HepG2 (cell line): ENCODE measurements around the gene WDR26. TPM values are rescaled to one million over a fixed set of nuclear protein-coding genes. Genes with fewer than 3 reads are reported as not detected.
A peak's percentile ranks its signal among the peaks of the same experiment; 100 is the strongest.

Source experiments
- ATAC-seq: fragments of 200-7000 bp; cut with Tn5 transposase; 3 replicates; pipeline ENCODE4 v1.9.1; 2020; ENCODE audit warnings: mild to moderate bottlenecking, moderate library complexity
- BruUV-seq: library from RNA; stranded (reverse); fragments of 400-500 nt; replicated peaks from 2 replicates; lab custom pipeline; 2021; lab: Mats Ljungman, UMichigan
- CTCF ChIA-PET: fragments of 300-600 bp; formaldehyde crosslinking; extraction: SDS; loops from one replicate; lab custom pipeline; 2021; ENCODE audit warnings: low total read pairs, inconsistent platforms, low intra/inter-chr PET ratio; lab: Yijun Ruan, JAX
- POLR2A ChIA-PET: fragments of 350-600 bp; sonication (Branson Sonifier 250); formaldehyde crosslinking; loops from one replicate; lab custom pipeline; 2020; ENCODE audit warnings: antibody characterized with exemption, inconsistent platforms; lab: Yijun Ruan, JAX
- DNase-seq: peaks from one replicate; pipeline ENCODE4 v3.0.0-alpha.2; 2015; ENCODE audit warnings: low spot score
- FAIRE-seq: peaks from 3 replicates; lab custom pipeline; 2011; peaks lifted over from hg19 to GRCh38; lab: Jason Lieb, UNC
- H2AFZ ChIP-seq: one replicate; pipeline ENCODE4 v1.6.1; 2011; ENCODE audit warnings: low read length, inconsistent platforms
- H3K27ac ChIP-seq: fragments of 300-600 bp; 3 replicates; pipeline ENCODE4 v1.8.0; 2011; ENCODE audit warnings: mixed run types, mild to moderate bottlenecking, mixed read lengths, low read length, inconsistent platforms; ENCODE audit not compliant: insufficient read depth; ENCODE audit errors: extremely low read length
- H3K27me3 ChIP-seq, 2 experiments: fragments of 200-600 bp in 1 of 2; 2 replicates in 1 of 2; 3 replicates in 1 of 2; pipeline versions ENCODE4 v1.6.0 to v1.8.0; 2011; ENCODE audit warnings: low read length in 2 of 2, mild to moderate bottlenecking in 2 of 2, moderate library complexity in 2 of 2, inconsistent platforms in 1 of 2; ENCODE audit not compliant: insufficient read depth in 2 of 2, control insufficient read depth in 1 of 2
- H3K36me3 ChIP-seq, 2 experiments: fragments of 200-600 bp in 1 of 2; replicated peaks in 1 of 2; 2 replicates in 1 of 2; 3 replicates in 1 of 2; pipeline versions ENCODE4 v1.5.1 to v1.8.0; 2011; ENCODE audit warnings: low read length in 2 of 2, inconsistent platforms in 1 of 2; ENCODE audit not compliant: insufficient read depth in 2 of 2, control insufficient read depth in 1 of 2
- H3K4me1 ChIP-seq: 2 replicates; pipeline ENCODE4 v1.5.1; 2012; ENCODE audit warnings: low read length, inconsistent platforms; ENCODE audit not compliant: insufficient read depth
- H3K4me2 ChIP-seq: 2 replicates; pipeline ENCODE4 v1.6.0; 2011; ENCODE audit warnings: low read depth, low read length, inconsistent platforms
- H3K4me3 ChIP-seq, 3 experiments: fragments of 200-600 bp in 1 of 3; sonication (generic), shearing (Covaris generic) in 1 of 3; replicated peaks in 1 of 3; 2 replicates each; pipeline ENCODE4 v1.5.1; 2011 to 2016; ENCODE audit warnings: low read length in 3 of 3, inconsistent platforms in 2 of 3, low read depth in 2 of 3, mild to moderate bottlenecking in 2 of 3, control low read depth in 1 of 3, mixed read lengths in 1 of 3; ENCODE audit not compliant: insufficient read depth in 1 of 3
- H3K79me2 ChIP-seq: one replicate; pipeline ENCODE4 v1.6.1; 2011; ENCODE audit warnings: low read length, inconsistent platforms; ENCODE audit not compliant: insufficient read depth
- H3K9ac ChIP-seq: 2 replicates; pipeline ENCODE4 v1.6.0; 2011; ENCODE audit warnings: mild to moderate bottlenecking, low read depth, low read length, inconsistent platforms; ENCODE audit not compliant: insufficient read depth
- H3K9me3 ChIP-seq: 2 replicates; pipeline ENCODE4 v1.5.1; 2012; ENCODE audit warnings: mild to moderate bottlenecking, low read length
- H4K20me1 ChIP-seq: 2 replicates; pipeline ENCODE4 v1.6.0; 2011; ENCODE audit warnings: inconsistent platforms, mild to moderate bottlenecking, low read length, moderate library complexity; ENCODE audit not compliant: insufficient read depth
- MZF1 ChIP-seq: sonication (generic); formaldehyde crosslinking; IDR thresholded peaks from 2 replicates; pipeline ENCODE4 v1.8.1; 2023; ENCODE audit warnings: mild to moderate bottlenecking, missing genetic modification reagents, borderline replicate concordance
- NR2F1 ChIP-seq, 2 experiments: fragments of 450-650 bp in 1 of 2; formaldehyde crosslinking in 1 of 2; IDR thresholded peaks; 2 replicates each; pipeline versions ENCODE4 v1.5.0 to v1.6.1; 2016 to 2020; ENCODE audit warnings: mild to moderate bottlenecking in 1 of 2, missing compliant biosample characterization in 1 of 2, missing genetic modification reagents in 1 of 2, moderate library complexity in 1 of 2
- POLR2G ChIP-seq: fragments of 200-400 bp; formaldehyde crosslinking; IDR thresholded peaks from 2 replicates; pipeline ENCODE4 v1.6.1; 2018; ENCODE audit warnings: mild to moderate bottlenecking, low read depth, low read length, moderate library complexity
- ZNF768 ChIP-seq: sonication (generic); formaldehyde crosslinking; IDR thresholded peaks from 2 replicates; pipeline ENCODE4 v1.4.0; 2020; ENCODE audit warnings: missing genetic modification reagents
- ZNF773 ChIP-seq: sonication (generic); formaldehyde crosslinking; IDR thresholded peaks from 2 replicates; pipeline ENCODE4 v1.4.0; 2020; ENCODE audit warnings: missing genetic modification reagents, borderline replicate concordance
- WGBS: methylation state at CpG from one replicate; pipeline ENCODE4 v1.1.6; 2017; ENCODE audit warnings: low lambda C conversion rate; 5-methylcytosine and 5-hydroxymethylcytosine counted together
- in situ Hi-C: cut with HindIII; loops from 2 replicates; pipeline ENCODE4 v1.10.0; 2017; ENCODE audit warnings: low pct_unique_long_range_greater_than_20kb; ENCODE audit not compliant: extremely low pct_ligation_motif_present
- intact Hi-C: fragments of 100-400 bp; cut with micrococcal nuclease; formaldehyde crosslinking; loops from one replicate; pipeline ENCODE4 v1.10.0; 2022; ENCODE audit not compliant: unreplicated experiment
- polyA plus RNA-seq, 8 experiments: library from polyadenylated mRNA; depleted of rRNA in 3 of 8; stranded (reverse) in 7 of 8; unstranded in 1 of 8; fragments of >200 nt; fragmentation: Illumina TruSeq in 4 of 8; extraction: Trizol in 4 of 8; gene quantifications; 2 replicates each; pipeline versions ENCODE4 v1.2.1 to v1.2.3, GENCODE V29; 2011 to 2016; ENCODE audit warnings: low read depth in 4 of 8, missing spikeins in 1 of 8, mixed read lengths in 1 of 8; ENCODE audit not compliant: insufficient read depth in 1 of 8
- total RNA-seq, 5 experiments: library from RNA; depleted of rRNA; stranded (reverse); fragments of >200 nt; fragmentation: Illumina TruSeq; extraction: Trizol; gene quantifications; 2 replicates each; pipeline ENCODE4 v1.2.3, GENCODE V29; 2016; ENCODE audit warnings: low read depth in 1 of 5

WDR26 gene
- total and polyA plus RNA-seq, 2 of the 13 experiments (the other 11 are each of a cell fraction or from before 2014, with no cell fraction given) = 13.2 to 23.7 TPM

DNA sequence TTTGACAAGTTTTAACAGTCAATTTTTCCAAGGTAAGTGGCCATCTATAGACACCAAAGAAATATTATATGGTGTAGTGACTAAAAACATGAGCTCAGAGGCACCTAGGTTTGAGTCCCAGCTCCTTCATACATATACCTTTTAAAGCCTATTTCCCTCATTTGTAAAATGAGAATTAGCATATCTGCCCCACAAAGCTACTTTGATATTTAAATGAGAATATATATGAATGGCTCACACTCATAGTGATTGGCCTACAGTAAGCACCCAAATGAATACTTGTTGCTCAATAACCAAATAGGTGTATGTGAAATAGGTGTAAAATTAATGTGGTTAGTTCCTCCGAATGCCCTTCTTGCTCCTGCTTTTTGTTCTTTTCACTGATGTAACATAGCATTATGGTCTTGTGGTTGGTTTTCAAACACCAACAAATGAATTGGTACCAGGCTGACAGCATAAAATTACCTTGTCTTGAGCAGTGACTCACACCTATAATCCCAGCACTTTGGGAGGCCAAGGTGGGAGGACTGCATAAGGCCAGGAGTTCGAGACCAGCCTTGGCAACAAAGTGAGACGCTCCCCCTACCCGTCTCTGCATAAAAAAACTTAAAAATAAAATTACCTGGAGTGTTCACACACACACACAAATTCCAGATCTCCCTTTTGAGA lies 52.6 kb downstream of the WDR26 start:
- Histone ChIP-seq H3K27me3 (no peaks in the 10 kb centered on the region), H3K27ac (no peak overlapping the region), H2AFZ (no peak overlapping the region), H3K79me2 (no peaks in the 10 kb centered on the region), H3K9ac (no peak overlapping the region), H3K36me3 (peaks cover 0 to 8% of the 10 kb centered on the region in 2 experiments; a peak in 3 of 5 replicates), H3K9me3 (no peaks in the 10 kb centered on the region), H4K20me1 (no peaks in the 10 kb centered on the region), H3K4me1 (peaks cover 11% of the 10 kb centered on the region), H3K4me3 (no peak overlapping the region), H3K4me2 (no peak overlapping the region)
- no TSS peak for BruUV-seq
- ATAC-seq (no peak), DNase-seq (no peak), FAIRE-seq (no peak)
- TF ChIP-seq MZF1 (CRISPR knock-in tag) (no peak), ZNF768 (no peak)
- CTCF ChIA-PET = no interaction called here
- in situ Hi-C loops (no loop called here), intact Hi-C loops (no loop called here)
- POLR2A ChIA-PET = interaction anchor here (0.5 kb wide), 1 partner anchor 14 kb away, joined by 3 read pairs; no protein-coding TSS in a partner anchor
- 100% methylated on average over 4 of the region's 4 CpGs for WGBS

- no peak for TF ChIP-seq NR2F1 (CRISPR knock-in tag; IDR thresholded peaks at IDR 0.05)
- TF ChIP-seq ZNF773 (CRISPR knock-in tag) = no peak
- TF ChIP-seq POLR2G = 0 out of 2 replicates have a peak, but pooled peaks have one; percentile 22
- TF ChIP-seq, all 625 proteins: peak for 1
- H3K4me1 ChIP-seq = peaks cover 11% of the 10 kb centered on the region
- BruUV-seq = no TSS peak
- no peak overlapping the region for H3K4me2 ChIP-seq
- 90% methylated on average over 4 of the region's 4 CpGs for whole genome bisulfite sequencing
- no peak overlapping the region for H2AFZ ChIP-seq
- ChIA-PET POLR2A (no interaction called here), CTCF (no interaction called here)
- H3K4me3 ChIP-seq = no peak overlapping the region
- DNase-seq (no peak), FAIRE-seq (no peak), ATAC-seq (no peak)
- intact Hi-C loops = no loop called here
- H3K27me3 ChIP-seq = no peaks in the 10 kb centered on the region
- H3K9me3 ChIP-seq = no peaks in the 10 kb centered on the region
- H3K36me3 ChIP-seq = peaks cover 2 to 12% of the 10 kb centered on the region in 2 experiments; a peak in 4 of 5 replicates
- no peak overlapping the region for H3K9ac ChIP-seq
- H3K27ac ChIP-seq = no peak overlapping the region
- no peaks in the 10 kb centered on the region for H4K20me1 ChIP-seq
- no peaks in the 10 kb centered on the region for H3K79me2 ChIP-seq
- in situ Hi-C loops = no loop called here
Measured at GRCh38 chr1:224380003-224380402, 54.6 kb downstream of the WDR26 start.
